Stimulated activated CD4-positive, alpha-beta T cell treated with anti-CD3 and anti-CD28 coated beads, Interleukin-1b, Interleukin-23, amount 100 ng/mL, for 4 hours (primary cell): Measurements from ENCODE around the gene MFAP3L.
"Not testable (repeated sequence)": the region's sequence is repeated elsewhere in the genome, so short reads cannot be mapped to it uniquely, and the experiment has no call there.

ENCODE experiments used
- DNase-seq, 2 donors: peaks; one replicate each; pipeline ENCODE4 v3.0.0-alpha.2; 2020; ENCODE audit warnings: low read depth in 2 of 2

The MFAP3L gene

GRCh38 chr4:170026253-170027021 lies at the start of gene MFAP3L:
MFAP3L (minus strand) TSS chr4:170026395; CDS start chr4:170005877, 20,518 bp downstream.
- DNase-seq, result peak; percentile 60 to 80

GRCh38 chr4:170071196-170071595 lies 45.0 kb upstream of the MFAP3L start:
- no peak for DNase-seq

- no peak for DNase-seq
Observed at GRCh38 chr4:170068438-170069128, 42.4 kb upstream of the MFAP3L start.

- no peak for DNase-seq
Observed at GRCh38 chr4:170059421-170059820, 33.2 kb upstream of the MFAP3L start.

- no peak for DNase-seq
Observed at GRCh38 chr4:170058826-170059225, 32.6 kb upstream of the MFAP3L start.

- DNase-seq, result no peak
Observed at GRCh38 chr4:170057866-170058265, 31.7 kb upstream of the MFAP3L start.

- DNase-seq, result no peak
Observed at GRCh38 chr4:170052919-170053318, 26.7 kb upstream of the MFAP3L start.

- DNase-seq, result no peak
Observed at GRCh38 chr4:170051402-170051801, 25.2 kb upstream of the MFAP3L start.

GRCh38 chr4:170049766-170050165 lies 23.6 kb upstream of the MFAP3L start:
- no peak for DNase-seq

GRCh38 chr4:170047771-170048354 lies 21.7 kb upstream of the MFAP3L start:
- DNase-seq, result peak; percentile 28 to 46

- DNase-seq, result not testable (repeated sequence)
Observed at GRCh38 chr4:170046156-170046555, 20.0 kb upstream of the MFAP3L start.

GRCh38 chr4:170040031-170040680 lies 14.0 kb upstream of the MFAP3L start:
- no peak for DNase-seq

- no peak for DNase-seq
Observed at GRCh38 chr4:170038769-170039168, 12.6 kb upstream of the MFAP3L start.

GRCh38 chr4:170038232-170038631 lies 12.0 kb upstream of the MFAP3L start:
- no peak for DNase-seq

- no peak for DNase-seq
Observed at GRCh38 chr4:170037481-170037880, 11.3 kb upstream of the MFAP3L start.

GRCh38 chr4:170035845-170036244 lies 9.7 kb upstream of the MFAP3L start:
- no peak for DNase-seq

GRCh38 chr4:170035231-170035630 lies 9.0 kb upstream of the MFAP3L start:
- DNase-seq, result no peak

GRCh38 chr4:170033999-170034398 lies 7.8 kb upstream of the MFAP3L start:
- DNase-seq, result no peak

- DNase-seq, result no peak
Observed at GRCh38 chr4:170030121-170030520, 3.9 kb upstream of the MFAP3L start.

- DNase-seq, result peak; percentile 82 to 90
Observed at GRCh38 chr4:170027181-170027829, 1.1 kb upstream of the MFAP3L start.

GRCh38 chr4:170025523-170026252 lies 507 bp downstream of the MFAP3L start:
- DNase-seq, result peak in 1 of 2 donors; percentile 12
